ENCODE measurements around the gene THEMIS.

THEMIS gene

DNA sequence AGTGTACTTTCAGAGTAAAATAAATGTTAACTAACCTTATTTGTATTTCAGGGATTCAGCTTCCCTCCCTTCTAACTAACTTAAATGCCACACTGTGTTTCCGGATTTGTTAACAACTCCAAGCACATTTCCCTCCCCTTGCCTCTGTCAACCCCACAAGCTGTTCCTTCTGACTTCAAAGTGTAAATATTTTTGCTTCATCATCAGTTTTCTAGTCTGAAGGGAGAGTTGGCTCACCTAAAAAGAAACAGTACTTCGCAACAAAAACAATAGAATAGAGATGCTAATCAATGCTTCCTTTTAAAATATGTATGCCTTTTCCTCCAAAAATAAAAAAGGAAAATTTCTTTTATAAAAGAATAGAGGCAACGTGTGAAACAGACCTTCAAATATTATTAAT lies 132.6 kb downstream of the THEMIS start:
- DNase-seq (ENCODE audit: low read depth), result no peak
- no peak overlapping the region for H3K4me3 ChIP-seq (ENCODE audit: control insufficient read depth, low read depth, low read length)
- TF ChIP-seq, protein P1, sequence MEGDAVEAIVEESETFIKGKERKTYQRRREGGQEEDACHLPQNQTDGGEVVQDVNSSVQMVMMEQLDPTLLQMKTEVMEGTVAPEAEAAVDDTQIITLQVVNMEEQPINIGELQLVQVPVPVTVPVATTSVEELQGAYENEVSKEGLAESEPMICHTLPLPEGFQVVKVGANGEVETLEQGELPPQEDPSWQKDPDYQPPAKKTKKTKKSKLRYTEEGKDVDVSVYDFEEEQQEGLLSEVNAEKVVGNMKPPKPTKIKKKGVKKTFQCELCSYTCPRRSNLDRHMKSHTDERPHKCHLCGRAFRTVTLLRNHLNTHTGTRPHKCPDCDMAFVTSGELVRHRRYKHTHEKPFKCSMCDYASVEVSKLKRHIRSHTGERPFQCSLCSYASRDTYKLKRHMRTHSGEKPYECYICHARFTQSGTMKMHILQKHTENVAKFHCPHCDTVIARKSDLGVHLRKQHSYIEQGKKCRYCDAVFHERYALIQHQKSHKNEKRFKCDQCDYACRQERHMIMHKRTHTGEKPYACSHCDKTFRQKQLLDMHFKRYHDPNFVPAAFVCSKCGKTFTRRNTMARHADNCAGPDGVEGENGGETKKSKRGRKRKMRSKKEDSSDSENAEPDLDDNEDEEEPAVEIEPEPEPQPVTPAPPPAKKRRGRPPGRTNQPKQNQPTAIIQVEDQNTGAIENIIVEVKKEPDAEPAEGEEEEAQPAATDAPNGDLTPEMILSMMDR (conservative IDR thresholded peaks at IDR 0.05; ENCODE audit: control insufficient read depth, insufficient read depth, low read depth, low read length), result no peak

DNA sequence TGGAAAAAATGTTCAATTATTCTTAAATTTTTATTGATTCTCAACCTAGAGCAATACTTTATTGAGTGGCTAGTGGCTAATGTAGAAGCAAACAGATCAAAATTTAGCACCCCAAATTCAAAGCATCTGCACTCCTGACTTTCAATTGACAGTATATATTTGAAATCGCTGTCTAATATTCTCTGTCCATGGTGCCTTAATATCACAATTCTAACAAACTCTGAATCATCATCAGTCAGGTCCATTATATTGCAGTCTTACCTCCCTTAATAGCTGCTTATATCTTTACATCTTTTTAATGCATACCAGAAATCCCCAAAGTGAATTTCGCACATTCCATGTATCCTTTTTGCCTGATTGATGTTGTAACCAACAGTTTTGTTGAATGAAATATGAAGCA lies 134.9 kb downstream of the THEMIS start:
- TF ChIP-seq, protein P1 (conservative IDR thresholded peaks at IDR 0.05; ENCODE audit: control insufficient read depth, insufficient read depth, low read depth, low read length), result no peak
- no peak overlapping the region for H3K4me3 ChIP-seq (ENCODE audit: control insufficient read depth, low read depth, low read length)
- no peak for DNase-seq (ENCODE audit: low read depth)

DNA sequence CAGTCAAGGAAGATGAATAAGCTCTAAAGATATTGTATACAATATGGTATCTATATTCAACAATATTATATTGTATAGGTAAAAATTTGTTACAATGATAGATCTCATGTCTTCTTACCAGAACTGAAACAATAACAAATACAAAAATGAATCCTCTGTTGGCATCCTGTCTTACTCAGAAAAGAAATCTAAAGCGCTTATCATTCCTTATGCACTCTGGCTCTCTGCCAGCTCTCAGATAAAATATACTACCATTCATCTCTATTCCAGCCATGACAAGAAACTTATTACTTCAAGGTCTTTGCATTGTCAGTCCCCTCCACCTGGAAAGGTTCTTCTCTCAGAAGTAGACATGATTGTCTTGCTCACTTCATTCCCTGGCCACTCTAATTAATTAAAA lies 138.6 kb downstream of the THEMIS start:
- no peak for DNase-seq (ENCODE audit: low read depth)
- TF ChIP-seq, protein P1 (conservative IDR thresholded peaks at IDR 0.05; ENCODE audit: control insufficient read depth, insufficient read depth, low read depth, low read length), result no peak
- no peak overlapping the region for H3K4me3 ChIP-seq (ENCODE audit: control insufficient read depth, low read depth, low read length)

DNA sequence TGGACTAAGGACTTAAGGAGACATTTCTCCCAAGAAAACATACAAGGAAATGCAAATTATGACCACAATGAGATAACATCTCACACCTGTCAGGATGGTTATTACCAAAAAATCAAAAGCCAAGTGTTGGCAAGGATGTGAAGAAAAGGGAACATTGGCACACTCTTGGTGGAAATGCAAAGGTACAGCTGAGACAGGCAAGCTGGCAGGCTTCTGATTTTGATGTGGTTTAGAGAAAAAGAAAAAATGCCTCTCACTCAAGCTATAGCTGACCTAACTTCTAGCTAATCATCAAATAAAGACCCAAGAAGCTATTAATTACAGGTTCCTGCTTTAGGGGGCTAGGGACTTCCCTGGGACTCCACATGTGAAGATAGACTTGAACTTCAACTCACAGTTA lies 139.8 kb downstream of the THEMIS start:
- TF ChIP-seq, protein P1 (conservative IDR thresholded peaks at IDR 0.05; ENCODE audit: control insufficient read depth, insufficient read depth, low read depth, low read length), result no peak
- no peak for DNase-seq (ENCODE audit: low read depth)
- H3K4me3 ChIP-seq (ENCODE audit: control insufficient read depth, low read depth, low read length), result no peak overlapping the region

DNA sequence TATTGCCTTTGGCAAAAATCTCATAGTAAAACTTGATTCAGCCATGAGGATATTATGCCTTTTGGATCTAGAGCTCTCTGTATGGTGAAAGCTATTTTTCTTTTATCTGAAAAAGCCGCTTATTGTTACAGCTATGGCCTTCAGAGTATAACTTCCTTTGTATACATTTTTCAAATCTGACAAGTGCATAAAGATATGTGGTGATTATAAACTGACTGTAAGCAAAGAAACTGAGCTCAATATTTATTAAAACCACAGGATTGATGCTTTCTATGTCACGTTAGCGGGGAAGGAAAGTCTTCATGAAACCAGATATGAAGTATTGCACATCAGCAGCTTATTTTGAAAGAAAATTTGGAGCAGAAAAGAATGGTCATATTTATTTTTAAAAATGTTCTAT lies 151.8 kb downstream of the THEMIS start:
- no peak overlapping the region for H3K4me3 ChIP-seq (ENCODE audit: control insufficient read depth, low read depth, low read length)
- no peak for DNase-seq (ENCODE audit: low read depth)
- TF ChIP-seq, protein P1 (conservative IDR thresholded peaks at IDR 0.05; ENCODE audit: control insufficient read depth, insufficient read depth, low read depth, low read length), result no peak

DNA sequence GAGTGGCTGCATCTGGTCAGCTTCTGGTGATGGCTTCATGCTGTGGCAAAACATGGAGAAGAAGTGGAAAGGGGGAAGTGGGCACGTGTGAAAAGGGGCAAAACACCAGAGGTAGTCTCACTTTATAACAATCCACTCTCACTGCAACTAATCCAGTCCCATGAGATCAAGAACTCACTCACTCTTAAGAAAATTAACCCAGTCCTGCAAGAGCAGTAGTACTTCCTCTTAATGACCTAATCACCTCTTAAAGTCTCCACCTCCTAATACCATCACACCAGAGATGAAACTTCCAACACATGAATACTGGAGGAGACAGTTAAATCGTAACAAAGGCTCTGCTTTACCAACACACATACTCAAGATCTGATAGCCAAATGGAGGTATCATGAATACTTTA lies 152.6 kb downstream of the THEMIS start:
- TF ChIP-seq, protein P1 (conservative IDR thresholded peaks at IDR 0.05; ENCODE audit: control insufficient read depth, insufficient read depth, low read depth, low read length), result no peak
- no peak overlapping the region for H3K4me3 ChIP-seq (ENCODE audit: control insufficient read depth, low read depth, low read length)
- no peak for DNase-seq (ENCODE audit: low read depth)

DNA sequence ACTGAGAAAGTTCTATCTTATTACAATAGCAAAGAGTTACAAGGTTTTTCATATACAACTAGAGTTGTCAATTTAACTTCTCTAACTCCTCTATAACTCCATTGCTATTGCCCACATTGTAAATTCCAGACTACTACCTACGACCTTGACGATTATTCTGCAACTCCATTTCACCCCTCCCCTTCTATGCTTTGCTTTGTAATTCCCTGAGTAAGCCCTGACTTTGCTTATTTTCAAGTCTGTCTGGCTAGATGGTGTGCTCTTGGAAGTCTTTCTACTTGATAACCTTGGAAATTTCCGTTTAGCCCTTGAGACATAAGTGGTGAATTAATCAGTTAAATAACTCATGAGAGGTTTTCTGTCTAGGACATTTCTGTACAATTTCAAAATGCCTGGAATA lies 162.4 kb downstream of the THEMIS start:
- TF ChIP-seq, protein P1 (conservative IDR thresholded peaks at IDR 0.05; ENCODE audit: control insufficient read depth, insufficient read depth, low read depth, low read length), result no peak
- no peak overlapping the region for H3K4me3 ChIP-seq (ENCODE audit: control insufficient read depth, low read depth, low read length)
- no peak for DNase-seq (ENCODE audit: low read depth)
